Omental fat pad (tissue), 4 donors: ENCODE data around the gene FBXW7. TPM values are rescaled to one million over a fixed set of nuclear protein-coding genes. Genes with fewer than 3 reads are reported as not detected.

Experiments used
- ATAC-seq: fragments of 150-250 bp; one replicate; pipeline ENCODE4 v1.9.1; 2016; ENCODE audit warnings: mild to moderate bottlenecking, moderate library complexity; ENCODE audit not compliant: low FRiP score
- DNase-seq: peaks from one replicate; pipeline ENCODE4 v3.0.0-alpha.2; 2019; ENCODE audit warnings: low spot score
- total RNA-seq, 4 donors: library from RNA; depleted of rRNA; stranded (reverse); fragments of >200 nt; gene quantifications; one replicate each; pipeline ENCODE4 v1.1.0, GENCODE V29; 2016
- TF ChIP-seq, protein P1 (sequence below), 3 donors: fragments of 450-650 bp; IDR thresholded peaks; one replicate each; pipeline ENCODE4 v1.5.1; 2016 to 2017; ENCODE audit warnings: antibody characterized with exemption in 3 of 3, mild to moderate bottlenecking in 3 of 3, moderate library complexity in 2 of 3

Gene FBXW7
- total RNA-seq, 4 donors from 2014 or later: 44.3 to 62.0 (median 49.9) TPM

- TF ChIP-seq, protein P1, sequence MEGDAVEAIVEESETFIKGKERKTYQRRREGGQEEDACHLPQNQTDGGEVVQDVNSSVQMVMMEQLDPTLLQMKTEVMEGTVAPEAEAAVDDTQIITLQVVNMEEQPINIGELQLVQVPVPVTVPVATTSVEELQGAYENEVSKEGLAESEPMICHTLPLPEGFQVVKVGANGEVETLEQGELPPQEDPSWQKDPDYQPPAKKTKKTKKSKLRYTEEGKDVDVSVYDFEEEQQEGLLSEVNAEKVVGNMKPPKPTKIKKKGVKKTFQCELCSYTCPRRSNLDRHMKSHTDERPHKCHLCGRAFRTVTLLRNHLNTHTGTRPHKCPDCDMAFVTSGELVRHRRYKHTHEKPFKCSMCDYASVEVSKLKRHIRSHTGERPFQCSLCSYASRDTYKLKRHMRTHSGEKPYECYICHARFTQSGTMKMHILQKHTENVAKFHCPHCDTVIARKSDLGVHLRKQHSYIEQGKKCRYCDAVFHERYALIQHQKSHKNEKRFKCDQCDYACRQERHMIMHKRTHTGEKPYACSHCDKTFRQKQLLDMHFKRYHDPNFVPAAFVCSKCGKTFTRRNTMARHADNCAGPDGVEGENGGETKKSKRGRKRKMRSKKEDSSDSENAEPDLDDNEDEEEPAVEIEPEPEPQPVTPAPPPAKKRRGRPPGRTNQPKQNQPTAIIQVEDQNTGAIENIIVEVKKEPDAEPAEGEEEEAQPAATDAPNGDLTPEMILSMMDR (IDR thresholded peaks at IDR 0.05): no peak
- ATAC-seq (no peak), DNase-seq (no peak)
Observed at GRCh38 chr4:152340818-152341217, 195.1 kb downstream of the FBXW7 start.

GRCh38 chr4:152339576-152339975, 196.3 kb downstream of the FBXW7 start:
- ATAC-seq: no peak
- no peak for DNase-seq
- TF ChIP-seq, protein P1 (IDR thresholded peaks at IDR 0.05): no peak

GRCh38 chr4:152334931-152335330, 201.0 kb downstream of the FBXW7 start:
- TF ChIP-seq, protein P1 (IDR thresholded peaks at IDR 0.05): no peak
- ATAC-seq: no peak
- DNase-seq: no peak

DNA sequence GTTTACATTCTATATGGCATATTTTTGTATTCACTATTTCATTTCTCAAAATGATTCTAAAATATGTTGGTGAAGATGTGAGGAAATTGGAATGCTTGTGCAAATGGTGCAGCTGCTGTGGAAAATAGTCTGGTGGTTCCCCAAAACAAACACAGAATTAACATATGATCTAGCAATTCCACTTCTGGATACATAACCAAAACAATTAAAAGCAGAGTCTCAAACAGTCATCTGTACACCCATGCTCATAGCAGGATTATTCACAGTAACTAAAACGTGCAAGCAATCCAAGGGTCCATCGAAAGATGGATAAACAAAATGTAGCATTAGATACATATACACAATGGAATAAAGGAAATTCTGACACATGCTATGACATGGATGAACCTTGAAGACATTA, 204.8 kb downstream of the FBXW7 start:
- no peak for ATAC-seq
- TF ChIP-seq, protein P1 (IDR thresholded peaks at IDR 0.05): no peak

GRCh38 chr4:152328582-152328981, 207.3 kb downstream of the FBXW7 start:
- ATAC-seq (no peak), DNase-seq (no peak)
- TF ChIP-seq, protein P1 (IDR thresholded peaks at IDR 0.05): no peak

More for the DNA sequence above, 204.8 kb downstream of the FBXW7 start:
- DNase-seq: no peak

- ATAC-seq (no peak), DNase-seq (no peak)
- TF ChIP-seq, protein P1 (IDR thresholded peaks at IDR 0.05): no peak
Observed at GRCh38 chr4:152327606-152328453, 208.1 kb downstream of the FBXW7 start.

GRCh38 chr4:152325831-152326230, 210.1 kb downstream of the FBXW7 start:
- no peak for ATAC-seq
- TF ChIP-seq, protein P1 (IDR thresholded peaks at IDR 0.05): no peak
- DNase-seq: no peak
